Right renal pelvis (tissue), 4 donors: Measurements from ENCODE around the gene ZNF469. TPM values are rescaled to one million over a fixed set of nuclear protein-coding genes. Genes with fewer than 3 reads are reported as not detected.

ENCODE experiments used
- DNase-seq, 4 donors: peaks; one replicate each; pipeline ENCODE4 v3.0.0-alpha.2; 2013; ENCODE audit warnings: low read depth in 4 of 4, low spot score in 3 of 4, missing footprints in 1 of 4
- polyA plus RNA-seq, 4 donors: library from polyadenylated mRNA; unstranded; fragments of 120-200 nt; gene quantifications; one replicate each; pipeline ENCODE4 v1.2.1, GENCODE V29; 2013; ENCODE audit not compliant: insufficient read length in 4 of 4

Gene ZNF469, protein sequence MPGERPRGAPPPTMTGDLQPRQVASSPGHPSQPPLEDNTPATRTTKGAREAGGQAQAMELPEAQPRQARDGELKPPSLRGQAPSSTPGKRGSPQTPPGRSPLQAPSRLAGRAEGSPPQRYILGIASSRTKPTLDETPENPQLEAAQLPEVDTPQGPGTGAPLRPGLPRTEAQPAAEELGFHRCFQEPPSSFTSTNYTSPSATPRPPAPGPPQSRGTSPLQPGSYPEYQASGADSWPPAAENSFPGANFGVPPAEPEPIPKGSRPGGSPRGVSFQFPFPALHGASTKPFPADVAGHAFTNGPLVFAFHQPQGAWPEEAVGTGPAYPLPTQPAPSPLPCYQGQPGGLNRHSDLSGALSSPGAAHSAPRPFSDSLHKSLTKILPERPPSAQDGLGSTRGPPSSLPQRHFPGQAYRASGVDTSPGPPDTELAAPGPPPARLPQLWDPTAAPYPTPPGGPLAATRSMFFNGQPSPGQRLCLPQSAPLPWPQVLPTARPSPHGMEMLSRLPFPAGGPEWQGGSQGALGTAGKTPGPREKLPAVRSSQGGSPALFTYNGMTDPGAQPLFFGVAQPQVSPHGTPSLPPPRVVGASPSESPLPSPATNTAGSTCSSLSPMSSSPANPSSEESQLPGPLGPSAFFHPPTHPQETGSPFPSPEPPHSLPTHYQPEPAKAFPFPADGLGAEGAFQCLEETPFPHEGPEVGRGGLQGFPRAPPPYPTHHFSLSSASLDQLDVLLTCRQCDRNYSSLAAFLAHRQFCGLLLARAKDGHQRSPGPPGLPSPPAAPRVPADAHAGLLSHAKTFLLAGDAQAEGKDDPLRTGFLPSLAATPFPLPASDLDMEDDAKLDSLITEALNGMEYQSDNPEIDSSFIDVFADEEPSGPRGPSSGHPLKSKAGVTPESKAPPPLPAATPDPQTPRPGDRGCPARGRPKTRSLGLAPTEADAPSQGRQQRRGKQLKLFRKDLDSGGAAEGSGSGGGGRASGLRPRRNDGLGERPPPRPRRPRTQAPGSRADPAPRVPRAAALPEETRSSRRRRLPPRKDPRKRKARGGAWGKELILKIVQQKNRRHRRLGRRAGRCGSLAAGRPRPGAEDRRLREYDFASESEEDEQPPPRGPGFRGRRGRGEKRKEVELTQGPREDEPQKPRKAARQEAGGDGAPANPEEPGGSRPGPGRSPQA (N-terminal part only)
- polyA plus RNA-seq = 1 to 10 TPM; 1.3 to 1.8 (median 1.4) TPM

DNA sequence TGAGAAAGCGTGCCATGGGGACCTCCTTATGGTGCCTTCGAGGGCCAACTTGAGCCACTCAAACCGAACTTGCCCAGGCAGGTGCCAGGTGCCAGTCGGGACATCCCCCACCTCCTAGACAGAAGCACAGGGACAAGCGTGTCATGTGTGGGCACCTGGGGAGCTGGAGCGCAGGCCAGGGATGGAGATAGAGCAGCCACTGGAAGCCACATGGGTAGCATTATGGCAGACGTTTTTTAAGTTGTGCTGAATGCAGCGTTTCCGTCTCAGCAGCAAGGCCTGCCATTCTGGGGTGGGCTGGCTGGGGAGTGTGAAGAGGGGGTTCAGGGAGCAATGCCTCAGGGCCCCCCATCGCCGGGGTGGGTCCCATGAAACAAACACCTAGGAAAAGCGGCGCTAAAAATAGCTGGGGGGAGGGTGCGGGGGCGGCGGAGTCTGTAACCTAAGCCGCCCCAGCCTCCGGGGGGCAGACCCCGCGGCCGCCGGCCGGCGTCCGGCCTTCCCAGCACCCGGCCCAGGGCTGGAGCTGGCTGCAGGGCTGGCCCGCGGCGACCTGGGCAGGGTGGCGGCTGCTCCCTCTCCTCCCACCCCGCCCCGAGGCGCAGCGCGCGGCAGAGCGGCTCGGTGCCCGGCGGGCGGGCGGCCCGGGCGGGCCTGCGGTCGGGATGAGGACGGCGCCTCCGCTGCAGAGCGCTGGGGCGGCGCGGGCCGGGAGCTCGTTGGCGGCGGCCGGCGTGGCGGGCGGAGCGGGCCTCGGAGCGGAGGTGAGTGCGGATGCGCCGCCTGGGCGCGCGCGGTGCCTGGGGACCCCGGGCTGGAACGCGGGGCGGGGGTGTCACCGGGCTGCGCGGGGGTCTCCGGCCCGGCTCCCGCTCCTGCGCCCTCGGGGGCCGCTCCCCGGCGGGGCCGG, at the start of gene ZNF469:
TSS of gene ZNF469 (plus strand) at position 469 of the 910 bp plus-strand sequence. CDS start 44,512 bp downstream, outside the sequence.
- no peak for DNase-seq

DNA sequence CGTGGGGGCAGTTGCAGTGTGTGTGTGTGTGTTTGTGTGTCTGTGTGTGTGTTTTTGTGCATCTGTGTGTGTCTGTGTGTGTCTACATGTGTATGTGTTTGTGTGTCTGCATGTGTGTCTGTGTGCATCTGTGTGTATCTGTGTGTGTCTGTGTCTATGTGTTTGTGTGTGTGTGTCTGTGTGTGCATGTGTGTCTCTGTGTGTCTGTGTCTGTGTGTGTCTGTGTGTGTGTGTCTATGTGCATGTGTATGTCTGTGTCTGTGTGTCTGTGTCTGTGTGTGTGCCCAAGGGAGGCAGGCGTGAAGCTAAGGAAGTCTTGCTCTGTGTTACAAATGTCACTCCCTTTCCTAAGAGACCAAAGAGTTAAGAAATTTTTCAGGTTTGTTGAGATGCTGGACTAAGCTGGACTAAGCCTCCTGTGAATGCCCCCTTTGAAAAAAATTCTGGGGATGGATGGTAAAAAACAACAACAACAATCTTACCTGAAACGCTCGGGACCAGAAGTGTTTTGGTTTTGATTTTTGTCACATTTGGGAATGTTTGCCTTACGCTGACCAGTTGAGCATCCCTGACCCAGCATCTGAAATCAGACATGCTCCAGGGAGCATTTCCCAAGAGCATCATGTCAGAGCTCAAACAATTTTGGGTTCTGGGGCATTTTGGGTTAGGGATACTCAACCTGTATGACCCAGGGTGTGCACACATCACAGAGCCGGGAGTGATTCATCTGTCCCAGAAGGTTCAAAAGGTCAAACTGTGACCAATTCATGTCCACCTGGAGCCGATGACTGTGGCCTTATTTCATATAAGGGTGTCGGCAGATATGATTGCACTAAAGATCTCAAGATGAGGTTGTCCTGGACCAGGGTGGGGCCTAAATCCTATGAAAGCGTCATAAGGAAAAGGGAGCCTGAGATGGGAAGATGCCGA, 48.6 kb upstream of the ZNF469 start:
- DNase-seq = no peak

DNA sequence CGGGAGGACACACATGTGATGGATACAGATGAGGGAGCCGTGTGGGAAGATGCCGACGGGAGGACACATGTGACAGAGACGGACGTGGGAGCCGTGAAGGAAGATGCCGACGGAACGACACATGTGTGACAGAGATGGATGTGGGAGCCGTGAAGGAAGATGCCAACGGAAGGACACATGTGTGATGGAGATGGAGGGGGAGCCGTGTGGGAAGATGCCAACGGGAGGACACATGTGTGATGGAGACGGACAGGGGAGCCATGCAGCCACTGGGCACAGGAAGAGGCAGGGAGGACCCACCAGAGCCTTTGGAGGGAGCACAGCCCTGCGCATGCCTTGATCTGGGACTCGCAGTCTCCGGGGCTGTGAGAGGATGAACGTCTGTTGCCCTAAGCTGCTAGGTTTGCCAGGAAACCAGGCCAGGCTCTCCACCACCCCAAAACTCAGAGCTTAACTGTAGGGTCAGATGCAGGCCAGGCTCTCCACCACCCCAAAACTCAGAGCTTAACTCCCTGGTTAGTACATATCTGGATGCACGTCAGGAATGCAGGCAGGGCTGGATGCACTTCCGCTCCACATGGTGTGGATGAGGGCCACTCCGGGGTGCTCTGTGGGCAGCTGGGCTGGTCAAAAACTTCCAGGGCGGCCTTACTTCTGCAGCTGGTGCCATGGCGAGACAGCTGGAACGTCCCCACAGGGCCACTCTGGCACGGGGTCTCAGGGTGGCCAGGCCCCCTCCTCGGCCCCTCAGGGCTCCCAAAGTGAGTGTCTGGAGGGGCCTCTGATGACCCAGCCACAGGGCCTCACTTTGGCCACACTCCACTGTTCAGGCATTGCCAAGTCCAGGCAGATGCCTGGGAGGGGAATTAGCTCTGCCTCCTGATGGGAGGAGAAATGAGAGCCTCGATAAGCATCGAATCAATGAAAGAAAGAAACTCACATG, 47.7 kb upstream of the ZNF469 start:
- DNase-seq = no peak

GRCh38 chr16:88337021-88337420, 45.7 kb upstream of the ZNF469 start:
- no peak for DNase-seq

DNA sequence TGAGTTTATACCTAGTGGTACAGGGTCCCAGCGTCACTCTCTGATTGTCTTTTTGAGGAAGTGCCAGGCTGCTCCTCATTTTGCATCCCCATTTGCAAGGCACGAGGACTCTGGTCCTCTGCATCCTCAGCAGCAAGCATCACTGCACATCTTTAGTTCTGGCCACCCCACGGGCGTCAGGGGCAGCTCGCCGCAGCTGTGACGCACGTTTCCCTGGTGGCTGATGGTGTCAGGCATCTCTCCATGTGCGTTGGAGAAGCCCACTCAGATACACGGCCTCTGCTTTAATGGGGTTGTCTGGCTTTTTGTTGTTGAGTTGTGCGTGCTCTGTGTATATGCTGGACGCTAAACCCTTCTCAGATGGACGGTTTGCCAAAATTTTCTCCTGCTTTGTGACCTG, 45.2 kb upstream of the ZNF469 start:
- DNase-seq = no peak

GRCh38 chr16:88338111-88338510, 44.6 kb upstream of the ZNF469 start:
- DNase-seq = no peak

DNA sequence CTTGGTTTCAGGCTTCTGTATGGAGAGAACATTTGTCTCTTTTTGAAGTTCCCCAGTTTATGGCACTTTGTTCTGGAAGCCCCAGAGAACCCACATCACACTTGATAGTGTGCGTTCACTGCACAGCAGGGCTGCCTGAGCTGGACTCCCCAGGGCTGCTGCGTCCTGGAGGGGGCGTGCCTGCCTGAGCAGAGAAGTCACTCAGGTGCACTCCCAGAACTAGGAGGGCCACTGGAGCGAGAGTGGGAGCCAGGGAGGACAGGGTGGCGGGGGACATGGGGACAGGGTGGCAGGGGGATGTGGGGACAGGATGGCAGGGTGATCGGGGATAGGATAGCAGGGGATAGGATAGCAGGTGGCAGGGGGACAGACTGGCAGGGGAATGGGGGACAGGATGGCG, 43.9 kb upstream of the ZNF469 start:
- no peak for DNase-seq

- DNase-seq = no peak
Observed at GRCh38 chr16:88339930-88340754, 42.6 kb upstream of the ZNF469 start.

DNA sequence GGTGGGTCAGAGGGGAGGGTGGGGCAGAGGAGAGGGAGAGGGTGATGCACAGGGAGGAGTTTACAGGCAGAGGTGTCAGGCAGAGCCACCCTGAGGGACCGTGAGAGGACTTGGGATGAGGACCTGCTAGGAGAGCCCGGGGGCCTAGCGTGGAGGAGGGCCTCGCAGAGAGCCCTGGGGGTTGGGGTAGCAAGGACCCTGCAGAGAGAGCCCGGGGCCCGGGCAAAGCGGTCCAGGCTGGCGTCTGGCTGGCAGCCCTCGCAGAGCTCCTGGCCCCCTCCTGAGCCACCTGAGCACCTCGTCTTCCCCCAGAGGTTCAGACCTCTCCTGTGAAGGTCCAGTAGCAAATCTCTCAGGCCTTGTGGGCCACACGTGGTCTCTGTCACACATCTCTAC, 42.0 kb upstream of the ZNF469 start:
- DNase-seq = no peak

DNA sequence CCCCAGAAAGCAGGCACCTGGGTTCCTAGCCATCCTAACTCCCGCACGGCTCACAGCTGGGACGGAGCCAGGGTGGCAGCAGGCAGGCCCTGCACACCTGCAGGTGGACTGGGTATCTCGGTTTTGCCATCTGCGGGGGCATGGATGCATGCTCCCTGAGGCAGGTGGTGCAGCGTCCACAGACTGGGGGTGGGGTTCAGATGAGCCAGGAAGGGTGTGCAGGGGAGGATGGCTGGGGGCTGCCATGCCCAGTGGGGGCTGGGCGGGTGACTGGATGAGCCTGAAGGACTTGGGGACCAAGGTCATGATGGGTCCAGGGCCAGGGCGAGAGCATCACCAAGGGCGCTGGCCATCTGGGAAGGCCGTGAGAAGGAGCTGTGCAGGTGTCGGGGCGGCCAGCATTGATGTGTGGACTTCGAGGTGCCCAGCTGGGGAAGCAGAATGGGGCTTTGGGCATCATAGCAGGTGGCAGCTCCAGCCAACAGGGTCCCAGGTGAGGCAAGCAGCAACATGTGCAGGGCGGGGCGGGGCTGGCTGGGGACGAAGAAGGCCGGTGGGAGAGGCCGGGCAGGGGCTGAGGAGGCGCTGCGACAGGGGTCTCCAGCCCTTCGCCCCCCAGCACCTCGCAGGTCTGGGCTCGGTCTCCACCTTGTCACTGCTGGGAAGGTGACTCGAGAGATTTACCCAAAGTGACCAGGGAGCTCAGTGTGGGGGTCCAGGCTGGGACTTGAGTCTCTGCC, 41.0 kb upstream of the ZNF469 start:
- no peak for DNase-seq

DNA sequence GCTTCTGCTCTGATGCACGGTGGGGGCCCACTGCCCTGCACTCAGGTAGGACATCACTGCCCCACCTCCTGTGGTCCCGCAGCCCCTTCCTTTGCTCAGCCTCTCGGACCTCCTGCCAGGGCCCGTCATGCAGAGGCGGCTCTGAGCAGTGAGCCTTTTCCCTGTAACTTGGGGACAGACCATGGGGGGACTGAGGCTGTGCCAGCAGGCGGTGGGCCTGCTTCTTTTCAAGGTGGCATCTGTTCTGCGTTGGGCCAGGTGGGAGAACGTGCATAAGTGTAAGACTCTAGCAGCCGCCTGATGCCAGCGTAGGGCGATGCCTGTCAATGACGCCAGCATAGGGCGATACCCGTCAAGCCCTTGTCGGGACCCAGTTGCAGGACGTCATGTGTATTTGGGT, 40.3 kb upstream of the ZNF469 start:
- DNase-seq = no peak

GRCh38 chr16:88343271-88343791, 39.4 kb upstream of the ZNF469 start:
- DNase-seq = no peak

GRCh38 chr16:88344411-88345030, 38.2 kb upstream of the ZNF469 start:
- DNase-seq = no peak

DNA sequence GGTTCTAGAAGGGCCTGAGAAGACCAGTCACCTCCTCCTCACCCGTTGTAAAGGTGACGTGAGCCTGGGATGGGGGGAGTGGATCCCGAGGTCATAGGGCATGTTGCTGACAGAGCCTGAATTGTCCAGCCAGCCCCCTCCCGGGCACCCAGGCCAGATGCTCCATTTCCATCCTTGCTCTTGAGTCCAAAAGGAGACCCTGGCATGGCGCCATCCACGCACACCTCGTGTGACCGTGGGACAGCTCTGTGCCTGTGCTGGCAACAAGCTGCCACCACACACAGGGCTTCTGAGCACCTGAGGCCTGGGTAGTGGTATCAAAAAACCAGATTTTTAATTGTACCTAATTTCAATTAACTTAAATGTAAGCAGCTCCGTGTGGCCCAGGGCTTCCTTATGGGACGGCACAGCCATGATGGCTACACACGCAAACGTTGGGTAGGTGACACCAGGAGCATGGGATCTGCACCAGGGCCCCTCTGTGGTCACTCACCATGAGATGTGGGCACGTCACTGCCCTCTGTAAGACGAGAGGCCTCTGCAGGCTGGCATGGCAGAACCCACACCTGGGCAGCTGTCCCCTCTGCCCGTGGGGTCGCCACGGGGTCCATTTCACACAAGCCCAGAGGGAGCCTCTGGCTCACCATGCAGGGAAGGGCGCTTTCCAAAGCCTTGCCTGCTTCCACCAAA, 37.6 kb upstream of the ZNF469 start:
- DNase-seq = no peak
